ENCODE measurements around the gene MBD2.

DNA sequence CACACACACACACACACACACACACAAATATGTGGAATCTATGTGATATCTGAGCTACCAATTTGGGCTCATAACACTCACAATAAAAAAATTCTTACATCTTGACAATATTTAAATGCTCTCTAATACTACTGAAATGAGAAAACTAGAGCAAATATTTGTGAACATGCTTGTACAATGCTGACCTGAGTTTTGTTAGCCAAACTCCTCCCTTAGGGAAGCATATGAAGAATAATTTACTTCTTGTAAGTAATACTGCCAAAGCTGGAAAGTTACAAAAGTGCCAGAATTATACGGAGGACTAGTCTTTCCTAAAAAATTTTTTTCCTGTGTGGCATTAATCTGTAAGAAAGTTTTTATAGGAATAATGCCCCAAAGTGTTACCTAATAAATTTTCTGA lies 18.5 kb downstream of the MBD2 start:
- TF ChIP-seq POLR2AphosphoS5 (IDR thresholded peaks at IDR 0.05; ENCODE audit: low read depth, low read length) (no peak), TAF1 (IDR thresholded peaks at IDR 0.05; ENCODE audit: borderline replicate concordance, low read depth, low read length) (no peak), POLR2A (IDR thresholded peaks at IDR 0.05; ENCODE audit: low read depth, low read length) (no peak)

All from GM12892 (cell line).